H9 (cell line): ENCODE results near the gene MCF2L. TPM values are rescaled to one million over a fixed set of nuclear protein-coding genes. Genes with fewer than 3 reads are reported as not detected.

Source experiments
- DNase-seq: peaks from one replicate; pipeline ENCODE4 v3.0.0-alpha.2; 2017
- H2AFZ ChIP-seq: one replicate; pipeline ENCODE4 v1.6.1; 2013; ENCODE audit warnings: mild to moderate bottlenecking, low read length, control low read depth, moderate library complexity
- H2AK5ac ChIP-seq: 2 replicates; pipeline ENCODE4 v1.6.1; 2013; ENCODE audit warnings: low read length, control low read depth, mixed read lengths; ENCODE audit not compliant: insufficient read length
- H2BK120ac ChIP-seq: one replicate; pipeline ENCODE4 v1.6.1; 2013; ENCODE audit warnings: low read depth, mild to moderate bottlenecking, low read length, control low read depth, inconsistent platforms; ENCODE audit not compliant: poor library complexity, severe bottlenecking
- H2BK12ac ChIP-seq: 2 replicates; pipeline ENCODE4 v1.6.1; 2013; ENCODE audit warnings: low read length, control low read depth, mixed read lengths, low read depth; ENCODE audit not compliant: insufficient read length
- H2BK15ac ChIP-seq: 2 replicates; pipeline ENCODE4 v1.6.1; 2013; ENCODE audit warnings: low read depth, low read length, control low read depth
- H2BK20ac ChIP-seq: one replicate; pipeline ENCODE4 v1.6.1; 2013; ENCODE audit warnings: low read depth, mild to moderate bottlenecking, low read length, control low read depth, inconsistent platforms; ENCODE audit not compliant: poor library complexity, severe bottlenecking
- H2BK5ac ChIP-seq: 2 replicates; pipeline ENCODE4 v1.6.1; 2013; ENCODE audit warnings: low read length, control low read depth, mixed read lengths; ENCODE audit not compliant: insufficient read length
- H3K14ac ChIP-seq: 2 replicates; pipeline ENCODE4 v1.6.1; 2013; ENCODE audit warnings: low read length, control low read depth; ENCODE audit not compliant: insufficient read depth
- H3K18ac ChIP-seq: 2 replicates; pipeline ENCODE4 v1.6.1; 2013; ENCODE audit warnings: low read depth, mild to moderate bottlenecking, mixed read lengths, low read length, control low read depth; ENCODE audit not compliant: insufficient read length
- H3K23ac ChIP-seq: 2 replicates; pipeline ENCODE4 v1.6.1; 2013; ENCODE audit warnings: low read length, control low read depth, mixed read lengths, low read depth; ENCODE audit not compliant: insufficient read length
- H3K23me2 ChIP-seq: 2 replicates; pipeline ENCODE4 v1.6.1; 2013; ENCODE audit warnings: low read depth, mild to moderate bottlenecking, mixed read lengths, low read length, control low read depth; ENCODE audit not compliant: insufficient read length, poor library complexity, severe bottlenecking
- H3K27ac ChIP-seq: 2 replicates; pipeline ENCODE4 v1.5.1; 2013; ENCODE audit warnings: low read length, control low read depth, mixed read lengths, low read depth; ENCODE audit not compliant: insufficient read length
- H3K27me3 ChIP-seq: 2 replicates; pipeline ENCODE4 v1.6.1; 2013; ENCODE audit warnings: low read length, control low read depth, inconsistent platforms; ENCODE audit not compliant: insufficient read depth
- H3K4ac ChIP-seq: 2 replicates; pipeline ENCODE4 v1.6.1; 2013; ENCODE audit warnings: low read depth, mild to moderate bottlenecking, control low read depth, inconsistent platforms, low read length, moderate library complexity
- H3K4me1 ChIP-seq: 2 replicates; pipeline ENCODE4 v1.6.1; 2013; ENCODE audit warnings: low read length, control low read depth, inconsistent platforms; ENCODE audit not compliant: insufficient read depth
- H3K4me2 ChIP-seq: 2 replicates; pipeline ENCODE4 v1.6.1; 2013; ENCODE audit warnings: low read length, control low read depth, mixed read lengths; ENCODE audit not compliant: insufficient read length, insufficient read depth
- H3K56ac ChIP-seq: 2 replicates; pipeline ENCODE4 v1.6.1; 2013; ENCODE audit warnings: low read depth, mild to moderate bottlenecking, mixed read lengths, low read length, control low read depth; ENCODE audit not compliant: insufficient read length
- H3K79me1 ChIP-seq: 2 replicates; pipeline ENCODE4 v1.6.1; 2013; ENCODE audit warnings: low read depth, mild to moderate bottlenecking, moderate library complexity, low read length, control low read depth, inconsistent platforms; ENCODE audit not compliant: insufficient read depth, poor library complexity, severe bottlenecking
- H3K79me2 ChIP-seq: 2 replicates; pipeline ENCODE4 v1.6.1; 2013; ENCODE audit warnings: low read length, control low read depth, inconsistent platforms; ENCODE audit not compliant: insufficient read depth
- H3K9ac ChIP-seq: 2 replicates; pipeline ENCODE4 v1.6.1; 2013; ENCODE audit warnings: low read length, control low read depth, mixed read lengths; ENCODE audit not compliant: insufficient read length; ENCODE audit errors: extremely low read depth
- H3K9me3 ChIP-seq: one replicate; pipeline ENCODE4 v1.6.1; 2013; ENCODE audit warnings: low read depth, low read length, inconsistent platforms; ENCODE audit not compliant: control insufficient read depth
- H3T11ph ChIP-seq: one replicate; pipeline ENCODE4 v1.6.1; 2013; ENCODE audit warnings: mild to moderate bottlenecking, low read length, control low read depth, inconsistent platforms
- H4K20me1 ChIP-seq: one replicate; pipeline ENCODE4 v1.6.1; 2013; ENCODE audit not compliant: control insufficient read depth, insufficient read length, insufficient read depth
- H4K5ac ChIP-seq: 2 replicates; pipeline ENCODE4 v1.6.1; 2013; ENCODE audit warnings: low read depth, mild to moderate bottlenecking, mixed read lengths, low read length, control low read depth; ENCODE audit not compliant: insufficient read length
- H4K8ac ChIP-seq: replicated peaks from 2 replicates; pipeline ENCODE4 v1.6.1; 2013; ENCODE audit warnings: low read length, control low read depth, mixed read lengths, low read depth; ENCODE audit not compliant: insufficient read length
- H4K91ac ChIP-seq: 2 replicates; pipeline ENCODE4 v1.6.1; 2013; ENCODE audit warnings: low read depth, mild to moderate bottlenecking, moderate library complexity, mixed read lengths, low read length, control low read depth; ENCODE audit not compliant: insufficient read length
- H3K27ac Mint-ChIP-seq, 3 experiments: 2 replicates in 2 of 3; 3 replicates in 1 of 3; pipeline ENCODE4 v1.8.0; 2020 to 2021; ENCODE audit warnings: mixed read lengths in 3 of 3, mild to moderate bottlenecking in 1 of 3, moderate library complexity in 1 of 3
- H3K27me3 Mint-ChIP-seq: 2 replicates; pipeline ENCODE4 v1.8.0; 2021; ENCODE audit warnings: low read depth, mild to moderate bottlenecking, moderate library complexity, mixed read lengths
- H3K36me3 Mint-ChIP-seq, 3 experiments: 2 replicates in 2 of 3; 3 replicates in 1 of 3; pipeline ENCODE4 v1.8.0; 2020 to 2021; ENCODE audit warnings: low read depth in 3 of 3, mixed read lengths in 3 of 3; ENCODE audit not compliant: insufficient read depth in 1 of 3
- H3K4me1 Mint-ChIP-seq, 2 experiments: 2 replicates each; pipeline ENCODE4 v1.8.0; 2020; ENCODE audit warnings: mixed read lengths in 2 of 2
- H3K4me3 Mint-ChIP-seq, 2 experiments: 2 replicates in 1 of 2; 3 replicates in 1 of 2; pipeline ENCODE4 v1.8.0; 2020 to 2021; ENCODE audit warnings: mild to moderate bottlenecking in 2 of 2, mixed read lengths in 2 of 2, moderate library complexity in 1 of 2
- H3K9me3 Mint-ChIP-seq, 2 experiments: 2 replicates in 1 of 2; 3 replicates in 1 of 2; pipeline ENCODE4 v1.8.0; 2020; ENCODE audit warnings: mild to moderate bottlenecking in 2 of 2, mixed read lengths in 2 of 2, moderate library complexity in 1 of 2
- CTCF ChIP-seq: fragments of 200-600 bp; sonication (generic); conservative IDR thresholded peaks from 3 replicates; pipeline ENCODE4 v1.8.0; 2021; ENCODE audit warnings: antibody characterized with exemption, mild to moderate bottlenecking
- WGBS: extraction: QIAGEN DNeasy Blood & Tissue Kit; methylation state at CpG from one replicate; pipeline ENCODE4 v1.1.7; 2013; ENCODE audit warnings: missing lambda C conversion rate, low lambda C conversion rate, mixed read lengths; ENCODE audit not compliant: insufficient read length; ENCODE audit errors: extremely low coverage; 5-methylcytosine and 5-hydroxymethylcytosine counted together
- total RNA-seq: library from RNA; stranded (reverse); gene quantifications from 2 replicates; pipeline ENCODE4 v1.2.1, GENCODE V29; 2021

MCF2L gene
- total RNA-seq, 1 experiment from 2014 or later, result 18.5 TPM

GRCh38 chr13:113089693-113090414, 120.8 kb downstream of the MCF2L start:
- H3K79me1 ChIP-seq, result no peaks in the 10 kb centered on the region
- Mint-ChIP-seq H3K36me3 (peaks cover 0 to 9% (median 6%) of the 10 kb centered on the region in 3 experiments; a peak in 4 of 7 replicates), H3K9me3 (no peaks in the 10 kb centered on the region), H3K4me3 (no peak overlapping the region), H3K4me1 (peaks cover 14 to 20% of the 10 kb centered on the region in 2 experiments), H3K27ac (peak overlapping the region in 2 of 3 experiments; percentile 70 to 87; a peak in 3 of 7 replicates), H3K27me3 (peaks cover 1% of the 10 kb centered on the region; the same call in 1 of the 2 replicates)
- no peaks in the 10 kb centered on the region for H3K27me3 ChIP-seq
- no peak overlapping the region for H3K27ac ChIP-seq
- H4K8ac ChIP-seq, result no peak overlapping the region
- no peak overlapping the region for H3K14ac ChIP-seq
- H3K4ac ChIP-seq, result no peak overlapping the region
- H4K5ac ChIP-seq, result no peak overlapping the region
- H3K56ac ChIP-seq, result no peak overlapping the region
- no peak for TF ChIP-seq CTCF
- no peaks in the 10 kb centered on the region; the same call in 1 of the 2 replicates for H3K4me1 ChIP-seq
- no peaks in the 10 kb centered on the region for H3K79me2 ChIP-seq
- no CpG with 5 or more reads among the region's 36 CpGs for WGBS
- H2BK5ac ChIP-seq, result no peak overlapping the region
- H2BK15ac ChIP-seq, result no peak overlapping the region
- H3T11ph ChIP-seq, result no peak overlapping the region
- H2BK12ac ChIP-seq, result no peak overlapping the region
- no peak overlapping the region for H3K9ac ChIP-seq
- H2BK120ac ChIP-seq, result no peak overlapping the region
- no peak overlapping the region for H4K91ac ChIP-seq
- no peak overlapping the region for H3K23ac ChIP-seq
- peaks cover 2% of the 10 kb centered on the region for H4K20me1 ChIP-seq
- no peaks in the 10 kb centered on the region for H3K9me3 ChIP-seq
- no peak overlapping the region for H2AFZ ChIP-seq
- H2AK5ac ChIP-seq, result no peak overlapping the region
- no peak overlapping the region for H3K18ac ChIP-seq
- peak; percentile 61 for DNase-seq
- H3K23me2 ChIP-seq, result no peaks in the 10 kb centered on the region
- H3K4me2 ChIP-seq, result no peak overlapping the region
- H2BK20ac ChIP-seq, result no peak overlapping the region
